Coronary artery (tissue), 2 donors: ENCODE measurements around the gene ITLN2.
"Not testable (repeated sequence)": the region's sequence is repeated elsewhere in the genome, so short reads cannot be mapped to it uniquely, and the experiment has no call there.

Source experiments
- DNase-seq: peaks from one replicate; pipeline ENCODE4 v3.0.0-alpha.2; 2017; ENCODE audit warnings: low spot score
- H3K27ac ChIP-seq, 2 donors: fragments of 200-600 bp; sonication (generic); one replicate each; pipeline ENCODE4 v1.5.1; 2016 to 2019
- H3K4me3 ChIP-seq: fragments of 200-600 bp; sonication (generic); 2 replicates; pipeline ENCODE4 v1.5.1; 2016; ENCODE audit warnings: mild to moderate bottlenecking, moderate library complexity
- TF ChIP-seq, protein P1 (sequence below): fragments of 200-600 bp; sonication (generic); IDR thresholded peaks from one replicate; pipeline ENCODE4 v1.5.1; 2019; ENCODE audit warnings: antibody characterized with exemption

The ITLN2 gene

DNA sequence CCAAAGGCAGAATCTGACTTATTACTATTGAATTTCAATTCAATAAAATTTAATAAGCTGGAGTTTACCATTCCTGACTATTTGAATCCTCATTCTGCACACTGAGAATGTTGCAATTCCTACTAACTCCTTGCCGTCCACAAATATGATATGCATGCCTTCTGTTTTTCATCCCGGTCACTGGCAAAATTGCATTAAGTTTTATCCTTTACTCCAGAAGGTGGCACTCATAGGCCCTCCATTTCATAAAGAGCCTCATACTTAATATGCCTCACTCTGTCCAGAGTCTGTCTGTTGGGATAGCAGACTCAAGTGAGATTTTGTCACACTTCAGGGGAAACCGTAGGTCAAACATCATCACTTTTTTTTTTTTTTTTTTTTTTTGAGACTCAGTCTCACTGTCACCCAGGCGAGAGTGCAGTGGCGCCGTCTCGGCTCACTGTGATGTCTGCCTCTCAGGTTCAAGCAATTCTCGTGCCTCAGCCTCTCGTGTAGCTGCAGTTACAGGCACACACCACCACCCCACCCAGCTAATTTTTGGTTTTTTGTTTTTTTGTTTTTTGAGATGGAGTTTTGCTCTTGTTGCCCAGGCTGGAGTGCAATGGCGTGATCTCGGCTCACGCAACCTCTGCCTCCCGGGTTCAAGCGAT is 39.1 kb upstream of the ITLN2 start:
- no peak overlapping the region for H3K27ac ChIP-seq
- DNase-seq, result no peak
- TF ChIP-seq, protein P1, sequence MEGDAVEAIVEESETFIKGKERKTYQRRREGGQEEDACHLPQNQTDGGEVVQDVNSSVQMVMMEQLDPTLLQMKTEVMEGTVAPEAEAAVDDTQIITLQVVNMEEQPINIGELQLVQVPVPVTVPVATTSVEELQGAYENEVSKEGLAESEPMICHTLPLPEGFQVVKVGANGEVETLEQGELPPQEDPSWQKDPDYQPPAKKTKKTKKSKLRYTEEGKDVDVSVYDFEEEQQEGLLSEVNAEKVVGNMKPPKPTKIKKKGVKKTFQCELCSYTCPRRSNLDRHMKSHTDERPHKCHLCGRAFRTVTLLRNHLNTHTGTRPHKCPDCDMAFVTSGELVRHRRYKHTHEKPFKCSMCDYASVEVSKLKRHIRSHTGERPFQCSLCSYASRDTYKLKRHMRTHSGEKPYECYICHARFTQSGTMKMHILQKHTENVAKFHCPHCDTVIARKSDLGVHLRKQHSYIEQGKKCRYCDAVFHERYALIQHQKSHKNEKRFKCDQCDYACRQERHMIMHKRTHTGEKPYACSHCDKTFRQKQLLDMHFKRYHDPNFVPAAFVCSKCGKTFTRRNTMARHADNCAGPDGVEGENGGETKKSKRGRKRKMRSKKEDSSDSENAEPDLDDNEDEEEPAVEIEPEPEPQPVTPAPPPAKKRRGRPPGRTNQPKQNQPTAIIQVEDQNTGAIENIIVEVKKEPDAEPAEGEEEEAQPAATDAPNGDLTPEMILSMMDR, result no peak
- no peak overlapping the region for H3K4me3 ChIP-seq

DNA sequence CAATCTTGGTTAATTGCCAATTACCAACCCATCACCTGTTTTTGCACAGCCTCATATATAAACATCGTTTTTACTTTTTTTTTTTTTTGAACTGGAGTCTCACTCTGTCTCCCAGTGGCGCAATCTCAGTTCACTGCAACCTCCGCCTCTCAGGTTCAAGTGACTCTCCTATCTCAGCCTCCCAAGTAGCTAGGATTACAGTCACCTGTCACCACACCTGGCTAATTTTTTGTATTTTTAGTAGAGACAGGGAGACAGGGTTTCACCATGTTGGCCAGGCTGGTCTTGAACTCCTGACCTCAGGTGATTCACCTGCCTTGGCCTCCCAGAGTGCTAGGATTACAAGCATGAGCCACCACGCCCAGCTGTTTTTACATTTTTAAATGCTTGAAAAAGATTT is 37.4 kb upstream of the ITLN2 start:
- not testable (repeated sequence) for H3K4me3 ChIP-seq, DNase-seq, H3K27ac ChIP-seq

DNA sequence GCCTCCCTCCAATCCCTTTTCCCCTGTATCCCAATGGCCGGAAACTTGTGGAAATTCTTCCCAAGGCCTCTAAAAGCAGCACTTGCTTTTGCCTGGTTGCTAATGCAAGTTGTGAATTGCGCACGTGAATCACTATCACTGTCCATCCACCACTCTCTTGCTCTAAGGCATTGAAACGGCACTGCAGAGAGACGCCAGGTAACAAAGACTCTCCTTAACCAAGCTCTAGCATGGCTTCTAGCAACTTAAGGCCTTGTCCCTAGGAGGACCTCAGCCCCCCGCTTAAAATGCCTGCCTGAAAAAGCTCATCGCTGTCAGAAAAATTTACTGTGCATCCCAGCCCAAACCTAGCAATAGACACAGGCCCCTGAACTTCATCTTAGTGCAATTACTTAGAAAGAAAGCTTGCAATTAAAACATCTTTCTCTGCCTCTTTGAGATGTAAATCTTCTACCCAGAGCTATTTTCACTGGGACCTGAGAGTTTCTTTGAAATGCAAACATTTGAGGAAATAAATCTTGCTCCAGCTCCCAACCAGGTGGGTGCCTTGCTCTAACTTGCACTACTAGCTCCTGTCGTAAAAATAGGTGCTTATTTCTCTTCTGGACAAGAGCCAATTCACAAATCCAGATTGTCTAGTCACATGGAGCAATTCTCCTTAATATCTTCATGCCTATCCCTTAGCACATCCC is 32.9 kb upstream of the ITLN2 start:
- no peak overlapping the region for H3K4me3 ChIP-seq
- no peak for DNase-seq
- TF ChIP-seq, protein P1, result no peak
- no peak overlapping the region for H3K27ac ChIP-seq

DNA sequence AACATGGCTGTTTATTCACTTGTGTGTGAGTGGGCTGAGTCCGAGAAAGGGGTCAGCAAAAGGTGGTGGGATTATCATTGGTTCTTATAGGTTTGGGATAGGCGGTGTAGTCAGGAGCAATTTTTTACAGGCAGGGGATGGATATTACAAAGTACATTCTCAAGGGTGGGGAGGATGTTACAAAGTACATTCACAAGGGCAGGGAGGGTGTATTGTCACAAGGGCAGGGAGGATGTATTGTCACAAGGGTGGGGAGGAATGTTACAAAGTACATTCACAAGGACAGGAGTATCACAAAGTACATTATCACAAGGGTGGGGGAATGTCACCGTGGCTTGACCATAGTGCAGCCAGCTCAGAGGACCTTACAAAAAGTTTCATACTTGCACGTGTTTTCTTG is 31.1 kb upstream of the ITLN2 start:
- Histone ChIP-seq H3K4me3 (no peak overlapping the region), H3K27ac (no peak overlapping the region)
- TF ChIP-seq, protein P1, result no peak
- DNase-seq, result no peak

DNA sequence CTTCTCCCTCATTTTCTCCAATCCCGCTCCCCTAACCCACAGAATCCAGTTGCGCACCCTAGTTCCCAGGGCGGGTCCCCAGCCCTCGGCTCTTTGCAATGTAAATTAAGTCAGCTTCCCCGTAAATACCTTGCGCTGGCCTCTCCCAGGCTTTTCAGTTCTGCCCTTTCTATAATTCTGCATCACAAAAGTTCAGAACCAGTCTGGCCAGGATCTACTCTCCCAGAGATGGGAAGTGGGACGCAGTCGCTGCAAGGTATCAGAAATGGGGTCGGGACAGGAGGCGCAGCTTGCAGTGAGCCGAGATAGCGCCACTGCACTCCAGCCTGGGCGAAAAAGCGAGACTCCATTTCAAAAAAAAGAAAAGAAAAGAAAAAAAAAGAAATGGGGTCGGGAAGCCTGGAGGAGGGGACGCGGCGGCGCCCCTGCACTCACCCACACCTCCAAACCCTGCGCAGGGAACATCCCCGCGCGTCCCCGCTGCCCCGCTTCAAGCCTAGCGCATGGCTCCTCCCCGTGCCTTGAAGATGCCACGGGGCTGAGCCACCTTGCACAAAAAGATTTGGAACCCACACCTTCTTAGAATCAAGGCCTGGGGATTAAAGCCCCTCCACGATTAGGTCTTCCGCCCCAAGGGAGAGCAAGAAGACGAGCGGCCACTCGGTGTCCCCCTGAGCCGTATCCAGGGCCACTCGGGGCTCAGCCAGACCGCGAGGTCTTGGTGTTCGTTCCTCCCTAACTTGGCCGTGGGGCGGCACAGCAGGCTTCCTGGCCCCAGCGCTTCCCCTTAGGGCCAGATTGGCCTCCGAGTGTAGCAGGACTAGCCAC is 27.2 kb upstream of the ITLN2 start:
- DNase-seq, result no peak
- Histone ChIP-seq H3K4me3 (peak overlapping the region; percentile 64), H3K27ac (no peak overlapping the region)
- TF ChIP-seq, protein P1, result no peak

DNA sequence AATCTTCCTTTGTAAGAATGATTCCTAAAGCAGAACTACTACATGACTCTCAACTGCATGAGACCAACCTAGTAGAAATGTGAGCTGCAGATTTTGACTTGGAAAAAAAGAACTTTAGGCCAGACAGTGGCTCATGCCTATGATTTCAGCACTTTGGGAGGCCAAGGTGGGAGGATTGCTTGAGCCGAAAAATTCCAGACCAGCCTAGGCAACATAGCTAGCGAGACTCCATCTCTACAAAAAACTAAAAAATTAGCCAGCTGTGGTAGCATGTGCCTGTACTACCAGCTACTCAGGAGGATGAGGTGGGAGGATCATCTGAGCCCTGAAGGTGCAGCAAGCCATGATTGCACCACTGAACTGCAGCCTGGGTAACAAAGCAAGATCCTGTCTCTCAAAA is 24.7 kb upstream of the ITLN2 start:
- Histone ChIP-seq H3K27ac (no peak overlapping the region), H3K4me3 (no peak overlapping the region)
- no peak for DNase-seq
- TF ChIP-seq, protein P1, result no peak

GRCh38 chr1:160978510-160978927 is 23.9 kb upstream of the ITLN2 start:
- H3K4me3 ChIP-seq, result no peak overlapping the region
- no peak for DNase-seq
- H3K27ac ChIP-seq, result no peak overlapping the region
- TF ChIP-seq, protein P1, result no peak
